ENCODE data around the gene CMPK2. TPM values are rescaled to one million over a fixed set of nuclear protein-coding genes. Genes with fewer than 3 reads are reported as not detected.
"Not testable (repeated sequence)": the region's sequence is repeated elsewhere in the genome, so short reads cannot be mapped to it uniquely, and the experiment has no call there.

The CMPK2 gene
- total RNA-seq, 4 donors from 2014 or later: 3.1 to 7.8 (median 5.4) TPM

GRCh38 chr2:6911721-6912120, 46.0 kb upstream of the CMPK2 start:
- no peaks in the 10 kb centered on the region for H3K9me3 ChIP-seq
- H3K4me3 ChIP-seq: no peak overlapping the region
- peaks cover 0 to 2% (median 0%) of the 10 kb centered on the region in 3 donors for H3K4me1 ChIP-seq
- no peaks in the 10 kb centered on the region for H3K27me3 ChIP-seq
- H3K36me3 ChIP-seq: no peaks in the 10 kb centered on the region
- ATAC-seq: no peak
- TF ChIP-seq CTCF (IDR thresholded peaks at IDR 0.05): no peak
- H3K27ac ChIP-seq: no peak overlapping the region

GRCh38 chr2:6909431-6910385, 44.0 kb upstream of the CMPK2 start:
- no peaks in the 10 kb centered on the region for H3K36me3 ChIP-seq
- WGBS, 2 donors (ENCODE audit: low coverage in 1 of 2): 78 to 82% methylated on average over 8 of the region's 8 CpGs
- no peak overlapping the region for H3K27ac ChIP-seq
- no peak for ATAC-seq
- no peaks in the 10 kb centered on the region for H3K27me3 ChIP-seq
- H3K4me1 ChIP-seq: no peaks in the 10 kb centered on the region
- no peak overlapping the region for H3K4me3 ChIP-seq
- TF ChIP-seq EP300 (IDR thresholded peaks at IDR 0.05): no peak
- TF ChIP-seq POLR2A (IDR thresholded peaks at IDR 0.05): no peak
- no peak for TF ChIP-seq CTCF (IDR thresholded peaks at IDR 0.05)
- TF ChIP-seq POLR2AphosphoS5 (IDR thresholded peaks at IDR 0.05): no peak
- H3K9me3 ChIP-seq: no peaks in the 10 kb centered on the region

- H3K27ac ChIP-seq: no peak overlapping the region
- 79 to 100% methylated on average over 2 of the region's 2 CpGs for WGBS, 2 donors (ENCODE audit: low coverage in 1 of 2)
- no peaks in the 10 kb centered on the region for H3K27me3 ChIP-seq
- H3K4me3 ChIP-seq: no peak overlapping the region
- H3K9me3 ChIP-seq: no peaks in the 10 kb centered on the region
- H3K4me1 ChIP-seq: no peaks in the 10 kb centered on the region
- H3K36me3 ChIP-seq: peaks cover 0 to 3% of the 10 kb centered on the region in 2 donors
- TF ChIP-seq EP300 (IDR thresholded peaks at IDR 0.05) (no peak), CTCF (IDR thresholded peaks at IDR 0.05) (no peak), POLR2AphosphoS5 (IDR thresholded peaks at IDR 0.05) (no peak), POLR2A (IDR thresholded peaks at IDR 0.05) (no peak)
- ATAC-seq: no peak
These were observed 42.6 kb upstream of the CMPK2 start for GRCh38 chr2:6908291-6908690.

- ATAC-seq: no peak
- Histone ChIP-seq H3K9me3 (no peaks in the 10 kb centered on the region), H3K27me3 (no peaks in the 10 kb centered on the region), H3K4me1 (no peaks in the 10 kb centered on the region), H3K4me3 (no peak overlapping the region), H3K27ac (no peak overlapping the region), H3K36me3 (peaks cover 0 to 3% of the 10 kb centered on the region in 2 donors)
- 100% methylated on average over 1 of the region's 1 CpG for WGBS, 2 donors (ENCODE audit: low coverage in 1 of 2)
- TF ChIP-seq POLR2AphosphoS5 (IDR thresholded peaks at IDR 0.05) (no peak), CTCF (IDR thresholded peaks at IDR 0.05) (no peak), POLR2A (IDR thresholded peaks at IDR 0.05) (no peak), EP300 (IDR thresholded peaks at IDR 0.05) (no peak)
These were observed 40.5 kb upstream of the CMPK2 start for GRCh38 chr2:6906165-6906741.

GRCh38 chr2:6905668-6906067, 40.0 kb upstream of the CMPK2 start:
- peaks cover 0 to 3% of the 10 kb centered on the region in 2 donors for H3K36me3 ChIP-seq
- no peak for TF ChIP-seq EP300 (IDR thresholded peaks at IDR 0.05)
- no peak for TF ChIP-seq CTCF (IDR thresholded peaks at IDR 0.05)
- no peak for TF ChIP-seq POLR2A (IDR thresholded peaks at IDR 0.05)
- TF ChIP-seq POLR2AphosphoS5 (IDR thresholded peaks at IDR 0.05): no peak
- WGBS, 2 donors (ENCODE audit: low coverage in 1 of 2): 93 to 100% methylated on average over 1 of the region's 1 CpG
- no peaks in the 10 kb centered on the region for H3K27me3 ChIP-seq
- H3K4me1 ChIP-seq: no peaks in the 10 kb centered on the region
- H3K9me3 ChIP-seq: no peaks in the 10 kb centered on the region
- no peak for ATAC-seq
- H3K4me3 ChIP-seq: no peak overlapping the region
- H3K27ac ChIP-seq: no peak overlapping the region

GRCh38 chr2:6902581-6902980, 36.9 kb upstream of the CMPK2 start:
- not testable (repeated sequence) for H3K27ac ChIP-seq, H3K4me3 ChIP-seq, ATAC-seq, H3K9me3 ChIP-seq, H3K27me3 ChIP-seq, H3K4me1 ChIP-seq, H3K36me3 ChIP-seq
- 92 to 100% methylated on average over 2 of the region's 2 CpGs for WGBS, 2 donors (ENCODE audit: low coverage in 1 of 2)

All from gastroesophageal sphincter (tissue), 4 donors.